ENCODE results near the gene DOCK6. TPM values are rescaled to one million over a fixed set of nuclear protein-coding genes. Genes with fewer than 3 reads are reported as not detected.

DOCK6 gene
- total RNA-seq, 4 donors from 2014 or later, result 63.4 to 102 (median 65.6) TPM

GRCh38 chr19:11233073-11233472, 29.3 kb downstream of the DOCK6 start:
- no peak overlapping the region for H3K4me3 ChIP-seq (ENCODE audit: low read depth, poor library complexity, severe bottlenecking)
- no peak for DNase-seq (ENCODE audit: low spot score in 2 of 2)
- 91 to 93% methylated on average over 15 of the region's 15 CpGs for WGBS, 2 donors
- TF ChIP-seq CTCF (IDR thresholded peaks at IDR 0.05) (no peak), POLR2A (IDR thresholded peaks at IDR 0.05) (no peak)
- intact Hi-C loops (cut with DNase I; ENCODE audit: low total_unique reads), result no loop called here

GRCh38 chr19:11232555-11232954, 29.8 kb downstream of the DOCK6 start:
- no peak overlapping the region for H3K4me3 ChIP-seq (ENCODE audit: low read depth, poor library complexity, severe bottlenecking)
- intact Hi-C loops (cut with DNase I; ENCODE audit: low total_unique reads), result no loop called here
- TF ChIP-seq POLR2A (IDR thresholded peaks at IDR 0.05), result no peak
- TF ChIP-seq CTCF (IDR thresholded peaks at IDR 0.05), result no peak
- DNase-seq (ENCODE audit: low spot score in 2 of 2), result no peak
- WGBS, 2 donors, result 86 to 93% methylated on average over 4 of the region's 4 CpGs

- intact Hi-C loops (cut with DNase I; ENCODE audit: low total_unique reads), result no loop called here
- 92 to 97% methylated on average over 7 of the region's 7 CpGs for WGBS, 2 donors
- TF ChIP-seq POLR2A (IDR thresholded peaks at IDR 0.05) (no peak), CTCF (IDR thresholded peaks at IDR 0.05) (no peak)
- no peak for DNase-seq (ENCODE audit: low spot score in 2 of 2)
- no peak overlapping the region for H3K4me3 ChIP-seq (ENCODE audit: low read depth, poor library complexity, severe bottlenecking)
Observed at GRCh38 chr19:11230621-11231386, 31.5 kb downstream of the DOCK6 start.

- TF ChIP-seq CTCF (IDR thresholded peaks at IDR 0.05) (no peak), POLR2A (IDR thresholded peaks at IDR 0.05) (no peak)
- intact Hi-C loops (cut with DNase I; ENCODE audit: low total_unique reads), result no loop called here
- 89 to 90% methylated on average over 14 of the region's 14 CpGs for WGBS, 2 donors
- no peak overlapping the region for H3K4me3 ChIP-seq (ENCODE audit: low read depth, poor library complexity, severe bottlenecking)
- DNase-seq (ENCODE audit: low spot score in 2 of 2), result no peak
Observed at GRCh38 chr19:11227195-11227886, 35.0 kb downstream of the DOCK6 start.

GRCh38 chr19:11226716-11227166, 35.6 kb downstream of the DOCK6 start:
- intact Hi-C loops (cut with DNase I; ENCODE audit: low total_unique reads), result no loop called here
- TF ChIP-seq POLR2A (IDR thresholded peaks at IDR 0.05) (no peak), CTCF (IDR thresholded peaks at IDR 0.05) (no peak)
- 82 to 95% methylated on average over 1 of the region's 1 CpG for WGBS, 2 donors
- H3K4me3 ChIP-seq (ENCODE audit: low read depth, poor library complexity, severe bottlenecking), result no peak overlapping the region
- no peak for DNase-seq (ENCODE audit: low spot score in 2 of 2)
